ENCODE data around the gene KIAA1755.

DNA sequence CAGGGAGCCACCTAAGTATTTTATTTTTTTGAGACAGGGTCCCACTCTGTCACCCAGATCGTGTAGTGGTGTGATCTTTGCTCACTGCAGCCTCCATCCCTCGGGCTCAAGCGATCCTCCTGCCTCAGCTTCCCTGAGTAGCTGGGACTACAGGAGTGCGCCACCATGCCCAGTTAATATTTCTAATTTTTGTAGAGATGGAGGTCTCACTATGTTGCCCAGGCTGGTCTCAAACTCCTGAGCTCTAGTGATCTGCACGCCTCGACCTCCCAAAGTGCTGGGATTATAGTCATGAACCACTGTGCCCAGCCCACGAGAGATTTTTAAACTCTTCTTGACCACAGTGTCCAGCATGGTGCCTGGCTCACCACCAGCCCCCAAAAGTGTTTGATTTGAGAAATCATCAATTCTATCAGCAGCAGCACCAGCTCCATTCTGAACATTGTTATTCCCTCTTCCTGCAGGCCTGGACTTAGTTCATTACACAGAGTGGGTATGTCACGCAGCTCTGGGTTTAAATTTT is 93.1 kb downstream of the KIAA1755 start:
- TF ChIP-seq, protein P1, sequence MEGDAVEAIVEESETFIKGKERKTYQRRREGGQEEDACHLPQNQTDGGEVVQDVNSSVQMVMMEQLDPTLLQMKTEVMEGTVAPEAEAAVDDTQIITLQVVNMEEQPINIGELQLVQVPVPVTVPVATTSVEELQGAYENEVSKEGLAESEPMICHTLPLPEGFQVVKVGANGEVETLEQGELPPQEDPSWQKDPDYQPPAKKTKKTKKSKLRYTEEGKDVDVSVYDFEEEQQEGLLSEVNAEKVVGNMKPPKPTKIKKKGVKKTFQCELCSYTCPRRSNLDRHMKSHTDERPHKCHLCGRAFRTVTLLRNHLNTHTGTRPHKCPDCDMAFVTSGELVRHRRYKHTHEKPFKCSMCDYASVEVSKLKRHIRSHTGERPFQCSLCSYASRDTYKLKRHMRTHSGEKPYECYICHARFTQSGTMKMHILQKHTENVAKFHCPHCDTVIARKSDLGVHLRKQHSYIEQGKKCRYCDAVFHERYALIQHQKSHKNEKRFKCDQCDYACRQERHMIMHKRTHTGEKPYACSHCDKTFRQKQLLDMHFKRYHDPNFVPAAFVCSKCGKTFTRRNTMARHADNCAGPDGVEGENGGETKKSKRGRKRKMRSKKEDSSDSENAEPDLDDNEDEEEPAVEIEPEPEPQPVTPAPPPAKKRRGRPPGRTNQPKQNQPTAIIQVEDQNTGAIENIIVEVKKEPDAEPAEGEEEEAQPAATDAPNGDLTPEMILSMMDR (IDR thresholded peaks at IDR 0.05), result no peak
- TF ChIP-seq GABPA (IDR thresholded peaks at IDR 0.05; ENCODE audit: low read depth) (no peak), SMC3 (IDR thresholded peaks at IDR 0.05; ENCODE audit: low read depth, low read length) (no peak), TAF1 (IDR thresholded peaks at IDR 0.05; ENCODE audit: borderline replicate concordance, low read depth, low read length) (no peak), RCOR1 (IDR thresholded peaks at IDR 0.05; ENCODE audit: low read length) (no peak), EP300 (IDR thresholded peaks at IDR 0.05; ENCODE audit: borderline replicate concordance in 1 of 2, low read depth in 1 of 2, low read length in 1 of 2) (no peak), FOXM1 (IDR thresholded peaks at IDR 0.05; ENCODE audit: low read depth) (no peak), EZH2phosphoT487 (IDR thresholded peaks at IDR 0.05; ENCODE audit: borderline replicate concordance, low read depth) (no peak)
- TF ChIP-seq, protein P2, sequence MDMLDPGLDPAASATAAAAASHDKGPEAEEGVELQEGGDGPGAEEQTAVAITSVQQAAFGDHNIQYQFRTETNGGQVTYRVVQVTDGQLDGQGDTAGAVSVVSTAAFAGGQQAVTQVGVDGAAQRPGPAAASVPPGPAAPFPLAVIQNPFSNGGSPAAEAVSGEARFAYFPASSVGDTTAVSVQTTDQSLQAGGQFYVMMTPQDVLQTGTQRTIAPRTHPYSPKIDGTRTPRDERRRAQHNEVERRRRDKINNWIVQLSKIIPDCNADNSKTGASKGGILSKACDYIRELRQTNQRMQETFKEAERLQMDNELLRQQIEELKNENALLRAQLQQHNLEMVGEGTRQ (IDR thresholded peaks at IDR 0.05; ENCODE audit: borderline replicate concordance, low read depth, low read length), result no peak
- TF ChIP-seq, protein P3, sequence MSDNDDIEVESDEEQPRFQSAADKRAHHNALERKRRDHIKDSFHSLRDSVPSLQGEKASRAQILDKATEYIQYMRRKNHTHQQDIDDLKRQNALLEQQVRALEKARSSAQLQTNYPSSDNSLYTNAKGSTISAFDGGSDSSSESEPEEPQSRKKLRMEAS (IDR thresholded peaks at IDR 0.05; ENCODE audit: low read depth), result no peak
- TF ChIP-seq, protein P4, sequence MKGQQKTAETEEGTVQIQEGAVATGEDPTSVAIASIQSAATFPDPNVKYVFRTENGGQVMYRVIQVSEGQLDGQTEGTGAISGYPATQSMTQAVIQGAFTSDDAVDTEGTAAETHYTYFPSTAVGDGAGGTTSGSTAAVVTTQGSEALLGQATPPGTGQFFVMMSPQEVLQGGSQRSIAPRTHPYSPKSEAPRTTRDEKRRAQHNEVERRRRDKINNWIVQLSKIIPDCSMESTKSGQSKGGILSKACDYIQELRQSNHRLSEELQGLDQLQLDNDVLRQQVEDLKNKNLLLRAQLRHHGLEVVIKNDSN (IDR thresholded peaks at IDR 0.05; ENCODE audit: borderline replicate concordance, low read depth), result no peak
- TF ChIP-seq, protein P5, sequence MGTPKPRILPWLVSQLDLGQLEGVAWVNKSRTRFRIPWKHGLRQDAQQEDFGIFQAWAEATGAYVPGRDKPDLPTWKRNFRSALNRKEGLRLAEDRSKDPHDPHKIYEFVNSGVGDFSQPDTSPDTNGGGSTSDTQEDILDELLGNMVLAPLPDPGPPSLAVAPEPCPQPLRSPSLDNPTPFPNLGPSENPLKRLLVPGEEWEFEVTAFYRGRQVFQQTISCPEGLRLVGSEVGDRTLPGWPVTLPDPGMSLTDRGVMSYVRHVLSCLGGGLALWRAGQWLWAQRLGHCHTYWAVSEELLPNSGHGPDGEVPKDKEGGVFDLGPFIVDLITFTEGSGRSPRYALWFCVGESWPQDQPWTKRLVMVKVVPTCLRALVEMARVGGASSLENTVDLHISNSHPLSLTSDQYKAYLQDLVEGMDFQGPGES (IDR thresholded peaks at IDR 0.05; ENCODE audit: low read depth, low read length), result no peak

Data from SK-N-SH (cell line).